ENCODE data around the gene CORO2A.
"Not testable (repeated sequence)": the region's sequence is repeated elsewhere in the genome, so short reads cannot be mapped to it uniquely, and the experiment has no call there.

CORO2A gene

GRCh38 chr9:98193336-98193944 is 1.0 kb upstream of the CORO2A start:
- DNase-seq, result no peak

GRCh38 chr9:98191671-98192502 is 550 bp downstream of the CORO2A start:
- DNase-seq, result peak in 2 of 56 donors; percentile 3 to 54

DNA sequence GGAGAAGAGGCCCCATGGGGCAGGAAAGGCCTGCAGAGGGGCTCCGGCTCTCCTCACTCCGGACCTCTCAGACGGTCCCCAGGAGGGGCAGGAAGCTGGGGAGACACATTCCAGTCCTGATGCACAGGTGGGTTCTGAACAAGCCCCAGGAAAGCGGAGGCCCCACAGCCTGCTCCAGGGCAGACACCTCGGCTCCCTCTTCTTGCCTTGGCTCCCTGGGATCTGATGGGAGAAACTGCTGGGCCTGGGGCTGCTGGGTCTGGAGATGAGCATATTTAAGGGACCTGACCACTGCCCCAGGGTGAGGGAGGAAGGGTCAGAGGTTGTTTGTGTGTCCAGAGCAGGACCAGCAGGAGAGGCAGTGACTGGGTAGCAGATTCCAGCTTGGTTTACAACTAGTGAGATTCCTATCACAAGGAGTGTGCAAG is 1.2 kb downstream of the CORO2A start:
- DNase-seq, result no peak

DNA sequence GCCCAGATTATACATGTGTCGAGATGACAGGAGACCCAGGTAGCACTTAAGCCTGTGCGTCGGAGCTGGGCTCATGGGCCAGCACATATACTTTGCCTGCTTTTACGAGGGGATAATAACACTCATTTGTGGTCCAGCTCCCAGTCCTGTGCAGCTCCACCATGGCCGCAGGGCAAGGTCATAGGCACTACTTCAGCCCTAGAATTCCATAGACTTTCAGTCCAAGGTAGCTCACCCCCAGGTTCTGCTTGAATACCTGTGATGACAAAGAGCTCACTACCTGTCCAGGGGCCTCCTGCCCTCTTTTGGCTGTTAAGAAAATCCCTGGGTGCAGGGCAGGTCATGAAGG is 1.7 kb downstream of the CORO2A start:
- DNase-seq, result no peak

DNA sequence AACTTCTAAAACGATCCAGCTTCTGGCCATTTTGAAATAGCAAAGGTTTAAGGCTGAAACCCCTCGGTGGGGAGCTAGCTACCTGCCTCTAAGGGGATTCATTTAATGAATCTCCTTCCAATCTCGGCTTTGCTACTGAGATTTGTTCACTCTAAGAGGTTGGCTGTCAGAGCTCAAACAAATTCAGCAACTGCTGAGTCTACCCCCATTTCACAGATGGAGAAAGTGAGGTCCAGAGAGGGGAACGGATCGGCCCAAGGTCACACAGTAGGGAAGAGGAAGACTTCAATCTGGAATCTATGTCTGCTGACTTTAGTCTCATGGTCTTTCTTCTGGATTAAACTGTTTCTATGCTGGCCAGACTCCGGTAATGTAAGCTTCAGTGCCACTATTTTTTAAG is 3.0 kb downstream of the CORO2A start:
- no peak for DNase-seq

DNA sequence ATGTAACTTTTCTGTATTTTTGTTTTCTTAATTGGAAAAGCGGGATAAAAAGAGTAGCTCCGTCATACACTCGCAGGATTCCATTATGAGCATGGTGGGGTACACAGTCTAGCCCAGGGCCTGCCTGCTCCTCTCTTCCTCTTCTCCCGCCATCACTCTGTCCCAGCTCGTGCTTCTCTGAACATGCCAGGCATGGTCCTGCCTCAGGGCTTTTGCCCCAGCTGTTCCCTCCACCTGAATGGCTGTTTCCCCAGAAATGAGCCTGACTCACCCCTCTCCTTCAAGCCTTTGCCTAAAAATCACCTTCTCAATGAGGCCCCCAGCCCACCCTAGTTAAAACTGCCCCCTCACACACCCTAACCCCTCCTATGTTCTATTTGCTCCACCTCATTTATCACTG is 4.5 kb downstream of the CORO2A start:
- DNase-seq, result no peak

DNA sequence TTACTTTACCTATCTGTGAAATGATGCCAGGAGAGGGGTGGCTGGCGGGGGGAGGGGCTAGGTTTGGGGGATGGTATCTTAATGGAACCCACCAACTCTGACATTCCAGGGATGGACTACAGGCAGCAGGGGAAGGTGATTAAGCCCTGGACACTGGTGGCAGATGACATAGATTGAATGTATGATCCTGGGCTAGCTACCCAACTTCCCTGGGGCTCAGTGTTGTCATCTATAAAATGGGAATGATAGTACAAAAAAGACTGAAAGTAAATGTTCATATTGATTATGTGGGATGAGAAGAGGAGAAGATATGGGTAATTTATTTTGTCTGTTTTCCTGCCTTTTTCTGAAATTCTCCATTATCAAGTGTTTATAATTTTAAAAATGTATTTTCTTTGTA is 6.2 kb downstream of the CORO2A start:
- no peak for DNase-seq

DNA sequence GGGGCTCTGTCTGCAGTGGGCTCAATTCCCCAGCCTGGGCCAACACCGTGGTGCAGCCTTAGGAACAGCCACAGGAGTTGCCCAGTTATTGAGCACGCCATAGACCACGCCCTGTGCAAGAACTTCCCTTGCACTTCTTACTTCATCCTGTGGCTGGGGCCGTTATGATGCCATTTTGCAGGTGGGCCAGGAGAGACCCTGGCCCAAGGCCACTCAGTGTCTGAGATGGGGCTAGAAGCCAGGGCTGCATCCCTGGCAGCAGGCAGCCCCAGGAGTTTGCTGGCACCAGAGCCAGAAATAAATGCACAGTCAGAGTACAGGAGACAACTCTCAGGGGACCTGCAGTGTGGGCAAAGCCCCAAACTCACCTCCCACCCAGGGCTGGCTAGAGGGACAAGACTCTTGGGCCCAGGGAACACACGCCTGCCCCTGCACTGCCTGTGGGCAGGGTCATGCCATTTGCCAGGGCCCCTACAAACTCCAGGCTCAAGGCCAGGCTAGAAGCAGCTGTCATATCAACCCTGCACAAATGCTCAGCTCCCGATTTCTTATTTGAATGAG is 6.7 kb downstream of the CORO2A start:
- no peak for DNase-seq

DNA sequence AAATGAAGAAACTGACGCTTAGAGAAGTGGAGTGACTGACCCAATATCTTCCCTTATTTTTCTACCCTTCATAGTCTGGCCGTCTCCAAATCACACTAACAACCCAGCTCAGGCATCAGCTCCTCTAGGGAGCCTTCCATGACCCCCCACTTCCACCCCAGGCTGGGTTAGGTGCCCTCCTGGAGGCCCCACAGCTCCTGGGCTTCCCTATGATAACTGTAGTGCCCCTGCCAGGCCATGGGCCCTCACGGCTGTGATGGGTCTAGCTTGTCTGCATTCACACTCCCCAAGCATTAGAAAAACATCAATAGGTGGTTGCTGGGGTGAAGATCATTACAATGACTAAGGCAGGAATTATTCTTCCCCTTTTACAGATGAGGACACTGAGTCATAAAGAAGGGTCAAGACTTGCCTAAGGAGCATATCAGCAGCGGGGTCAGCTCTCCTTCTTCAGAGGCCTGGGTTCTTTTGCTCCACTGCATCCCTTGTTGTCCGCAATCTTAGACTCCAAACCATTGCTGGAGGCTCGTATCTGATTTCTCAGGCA is 7.3 kb downstream of the CORO2A start:
- no peak for DNase-seq

DNA sequence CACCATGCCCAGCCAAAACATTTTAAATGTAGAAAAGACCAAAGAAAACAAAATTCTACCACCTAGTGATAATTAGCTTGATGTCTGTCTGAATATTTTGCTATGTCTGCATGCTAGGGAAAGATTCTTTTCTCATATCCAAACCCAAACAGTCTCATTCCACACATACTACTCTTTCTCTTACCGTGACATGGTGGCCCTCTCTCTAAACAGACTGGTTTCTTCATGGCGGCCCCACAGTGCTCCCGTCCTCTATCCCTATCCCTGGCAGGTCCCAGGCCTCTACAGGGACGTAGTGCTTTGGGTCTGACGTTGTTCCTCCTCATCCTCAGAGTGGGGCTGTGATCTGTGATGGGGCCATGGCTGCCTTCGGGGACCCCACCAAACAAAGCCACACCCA is 8.1 kb downstream of the CORO2A start:
- no peak for DNase-seq

- DNase-seq, result no peak
Observed at GRCh38 chr9:98182889-98183599, 9.4 kb downstream of the CORO2A start.

DNA sequence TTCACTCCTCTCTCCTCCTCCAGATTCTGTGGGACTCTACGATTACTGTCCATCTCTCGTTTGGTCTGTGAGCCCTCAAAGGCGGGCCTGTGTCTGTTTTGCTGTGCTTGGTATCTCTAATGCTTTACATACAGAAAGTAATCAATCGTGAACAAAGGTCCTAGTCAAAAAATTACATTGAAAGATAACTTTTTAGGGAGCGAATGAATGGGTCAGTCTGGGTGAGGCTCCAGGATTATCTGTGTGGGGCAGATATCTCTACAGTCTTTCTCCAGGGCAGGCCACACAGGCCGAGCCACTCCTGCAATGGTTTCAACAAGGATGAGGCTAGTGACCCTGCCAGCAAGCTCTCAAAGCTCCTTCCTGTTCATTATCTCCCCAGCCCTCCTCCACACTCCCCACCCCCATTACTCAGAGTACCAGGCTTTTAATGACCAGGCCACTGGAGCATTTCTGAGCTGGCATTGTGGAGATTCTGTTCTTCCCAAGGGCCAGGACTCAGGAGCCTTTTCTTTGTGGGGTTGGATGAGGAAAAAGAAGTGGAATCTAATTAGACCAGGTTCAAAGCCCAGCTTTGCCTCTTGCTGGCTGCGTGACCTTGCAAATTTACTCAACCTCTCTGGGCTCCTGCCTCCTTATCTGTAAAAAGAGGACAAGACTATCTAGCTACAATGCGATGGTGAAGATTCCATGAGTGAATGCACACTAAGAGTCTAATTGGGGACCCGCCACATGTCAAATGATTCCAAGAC is 10.2 kb downstream of the CORO2A start:
- no peak for DNase-seq

DNA sequence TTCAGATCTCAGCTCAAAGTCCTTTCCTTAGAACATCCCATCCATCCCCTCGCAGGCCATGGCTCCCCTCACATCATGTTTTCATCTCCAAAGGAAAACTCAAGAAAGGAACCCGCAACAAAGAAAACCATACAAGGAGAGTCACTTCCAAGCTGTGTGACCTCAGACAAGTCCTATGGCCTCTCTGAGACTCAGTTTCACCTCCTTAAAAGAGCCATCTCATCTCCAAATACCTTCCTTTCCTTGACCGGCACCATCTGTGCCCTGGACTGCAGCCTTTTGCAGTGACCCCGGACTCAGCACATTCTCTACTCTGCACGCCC is 10.7 kb downstream of the CORO2A start:
- DNase-seq, result no peak

- no peak for DNase-seq
Observed at GRCh38 chr9:98180996-98181395, 11.4 kb downstream of the CORO2A start.

DNA sequence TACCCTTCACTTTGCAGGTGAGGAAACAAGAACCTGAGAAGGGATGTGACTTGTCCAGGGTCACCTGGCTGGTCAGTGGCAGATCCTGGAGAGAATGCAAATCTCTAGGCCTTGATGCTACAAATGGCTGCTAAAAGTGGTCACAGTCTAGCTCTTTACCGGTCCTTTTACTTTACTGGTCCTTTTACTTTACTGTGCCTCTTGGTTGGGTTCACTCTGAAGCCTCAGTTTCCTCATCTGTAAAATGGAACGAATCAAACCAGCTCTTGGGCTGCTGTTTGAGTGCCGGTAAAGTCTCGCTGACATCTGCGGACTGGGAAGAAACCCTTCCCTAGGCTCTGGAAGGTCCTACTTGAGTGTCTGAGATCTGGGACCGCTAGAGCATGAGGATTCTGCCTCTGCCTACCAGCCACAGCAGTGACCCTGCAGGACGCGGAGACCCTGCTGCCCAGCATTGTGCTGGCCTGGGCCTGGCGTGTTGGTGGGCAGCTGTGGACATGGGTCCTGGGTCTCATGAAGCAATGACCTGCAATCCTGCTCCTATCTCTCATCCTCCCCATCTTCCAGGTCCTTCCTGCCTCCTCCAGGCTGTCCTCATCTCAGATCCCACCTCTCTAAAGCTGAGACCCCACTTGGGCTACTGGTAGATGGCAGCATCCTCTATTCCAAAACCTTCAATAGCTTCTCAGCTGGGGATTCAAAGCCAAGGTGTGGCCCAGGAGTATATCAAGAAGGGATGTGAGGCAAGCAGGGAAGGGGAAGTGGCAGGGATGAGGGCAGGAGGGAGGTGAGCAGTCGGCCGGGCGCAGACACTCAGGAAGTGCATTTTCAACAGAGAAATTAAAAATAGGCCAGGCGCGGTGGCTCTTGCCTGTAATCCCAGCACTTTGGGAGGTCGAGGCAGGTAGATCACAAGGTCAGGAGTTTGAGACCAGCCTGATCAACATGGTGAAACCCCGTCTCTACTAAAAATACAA is 13.3 kb downstream of the CORO2A start:
- no peak for DNase-seq

DNA sequence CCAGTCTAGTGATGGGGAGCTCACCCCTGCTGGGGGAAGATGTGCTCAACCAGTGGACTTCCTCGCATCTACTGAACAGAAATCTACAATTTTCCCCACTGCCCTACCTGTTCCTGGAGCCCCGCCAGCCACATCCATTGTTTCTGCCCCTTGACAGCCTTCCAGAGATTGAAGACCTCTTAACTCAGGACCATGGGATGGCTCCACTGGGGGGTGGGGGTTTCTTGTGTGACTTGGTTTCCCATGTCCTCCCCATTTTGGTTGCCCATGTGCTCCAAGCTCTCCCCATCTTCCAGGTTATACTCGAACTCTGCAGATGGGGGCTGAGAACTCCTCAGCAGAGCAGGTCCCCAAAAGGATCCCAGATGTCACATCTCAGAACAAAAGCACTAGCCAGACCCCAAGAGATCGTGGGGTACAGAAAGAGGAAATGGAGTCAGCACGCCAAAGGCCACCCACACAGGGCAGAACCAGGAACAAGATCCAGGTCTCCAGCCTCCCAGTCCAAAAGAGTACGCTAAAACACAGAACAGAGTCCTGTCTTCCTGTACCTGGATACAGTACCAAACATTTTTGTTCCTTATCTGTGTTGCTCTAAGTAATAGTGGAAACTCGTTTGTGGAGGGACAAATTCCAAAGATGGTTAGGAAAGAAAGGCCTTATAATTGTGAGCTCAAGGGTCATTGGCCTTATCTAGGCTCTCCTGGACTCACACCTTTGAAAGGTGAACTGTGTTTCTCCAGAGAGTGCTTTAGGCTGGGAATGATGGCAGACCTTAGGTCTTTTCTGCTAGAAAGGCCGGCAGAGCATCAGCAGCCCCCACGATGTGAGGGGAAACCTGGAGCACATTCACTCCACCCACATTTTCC is 15.8 kb downstream of the CORO2A start:
- DNase-seq, result no peak

- DNase-seq, result no peak
Observed at GRCh38 chr9:98175762-98176161, 16.7 kb downstream of the CORO2A start.

- no peak for DNase-seq
Observed at GRCh38 chr9:98175028-98175569, 17.3 kb downstream of the CORO2A start.

DNA sequence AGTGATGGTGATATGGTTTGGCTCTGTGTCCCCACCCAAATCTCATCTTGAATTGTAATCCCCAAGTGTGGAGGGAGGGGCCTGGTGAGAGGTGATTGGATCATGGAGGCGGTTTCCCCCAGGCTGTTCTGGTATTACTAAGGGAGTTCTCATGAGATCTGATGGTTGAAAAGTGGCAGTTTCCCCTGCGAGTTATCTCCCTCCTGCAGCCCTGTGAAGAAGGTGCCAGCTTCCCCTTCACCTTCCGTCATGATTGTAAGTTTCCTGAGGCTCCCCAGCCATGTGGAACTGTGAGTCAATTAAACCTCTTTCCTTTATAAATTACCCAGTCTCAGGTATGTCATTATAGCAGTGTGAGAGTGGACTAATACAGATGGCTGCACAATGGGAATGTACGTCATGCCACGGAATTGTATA is 17.9 kb downstream of the CORO2A start:
- DNase-seq, result not testable (repeated sequence)

All from amygdala (tissue), 56 donors.